Measurements from ENCODE around the gene EPB41L1.

DNA sequence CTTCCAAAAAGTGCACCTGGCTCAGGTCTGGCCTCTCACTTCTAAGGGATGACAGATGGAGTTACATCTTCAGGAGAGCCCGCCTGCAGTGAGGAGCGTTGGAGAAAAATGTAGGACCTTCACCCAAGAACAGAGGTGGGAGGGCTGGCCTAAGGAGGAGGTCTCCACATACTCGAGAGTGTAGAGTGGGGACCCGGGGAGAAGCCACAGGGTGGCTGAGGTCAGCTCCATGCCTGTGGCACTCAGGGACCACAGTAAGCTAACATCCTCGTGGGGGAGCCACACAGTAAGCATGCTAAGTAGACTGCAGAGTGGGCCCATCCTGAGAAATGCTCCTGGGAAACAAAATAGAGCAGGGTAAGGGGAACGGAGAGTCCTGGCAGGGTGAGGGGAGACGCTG lies 105.8 kb downstream of the EPB41L1 start:
- TF ChIP-seq, protein P1, sequence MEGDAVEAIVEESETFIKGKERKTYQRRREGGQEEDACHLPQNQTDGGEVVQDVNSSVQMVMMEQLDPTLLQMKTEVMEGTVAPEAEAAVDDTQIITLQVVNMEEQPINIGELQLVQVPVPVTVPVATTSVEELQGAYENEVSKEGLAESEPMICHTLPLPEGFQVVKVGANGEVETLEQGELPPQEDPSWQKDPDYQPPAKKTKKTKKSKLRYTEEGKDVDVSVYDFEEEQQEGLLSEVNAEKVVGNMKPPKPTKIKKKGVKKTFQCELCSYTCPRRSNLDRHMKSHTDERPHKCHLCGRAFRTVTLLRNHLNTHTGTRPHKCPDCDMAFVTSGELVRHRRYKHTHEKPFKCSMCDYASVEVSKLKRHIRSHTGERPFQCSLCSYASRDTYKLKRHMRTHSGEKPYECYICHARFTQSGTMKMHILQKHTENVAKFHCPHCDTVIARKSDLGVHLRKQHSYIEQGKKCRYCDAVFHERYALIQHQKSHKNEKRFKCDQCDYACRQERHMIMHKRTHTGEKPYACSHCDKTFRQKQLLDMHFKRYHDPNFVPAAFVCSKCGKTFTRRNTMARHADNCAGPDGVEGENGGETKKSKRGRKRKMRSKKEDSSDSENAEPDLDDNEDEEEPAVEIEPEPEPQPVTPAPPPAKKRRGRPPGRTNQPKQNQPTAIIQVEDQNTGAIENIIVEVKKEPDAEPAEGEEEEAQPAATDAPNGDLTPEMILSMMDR (IDR thresholded peaks at IDR 0.05; ENCODE audit: low read depth, low read length) = no peak
- no peak for TF ChIP-seq EZH2phosphoT487 (IDR thresholded peaks at IDR 0.05; ENCODE audit: low read depth)

Measured in OCI-LY3 (cell line).